HFF-Myc (cell line): ENCODE data around the gene C20orf141.

ENCODE experiments used
- DNase-seq: peaks from one replicate; pipeline ENCODE4 v3.0.0-alpha.2; 2011; ENCODE audit warnings: low read depth; ENCODE audit errors: extremely low read depth
- H3K4me3 ChIP-seq: replicated peaks from 2 replicates; pipeline ENCODE4 v1.5.1; 2011; ENCODE audit warnings: low read depth, mild to moderate bottlenecking, control low read depth, low read length
- TF ChIP-seq, protein P1 (sequence below): IDR thresholded peaks from 2 replicates; pipeline ENCODE4 v1.5.1; 2012; ENCODE audit warnings: mild to moderate bottlenecking, low read depth, low read length, control low read depth; ENCODE audit errors: missing control alignments

Gene C20orf141

DNA sequence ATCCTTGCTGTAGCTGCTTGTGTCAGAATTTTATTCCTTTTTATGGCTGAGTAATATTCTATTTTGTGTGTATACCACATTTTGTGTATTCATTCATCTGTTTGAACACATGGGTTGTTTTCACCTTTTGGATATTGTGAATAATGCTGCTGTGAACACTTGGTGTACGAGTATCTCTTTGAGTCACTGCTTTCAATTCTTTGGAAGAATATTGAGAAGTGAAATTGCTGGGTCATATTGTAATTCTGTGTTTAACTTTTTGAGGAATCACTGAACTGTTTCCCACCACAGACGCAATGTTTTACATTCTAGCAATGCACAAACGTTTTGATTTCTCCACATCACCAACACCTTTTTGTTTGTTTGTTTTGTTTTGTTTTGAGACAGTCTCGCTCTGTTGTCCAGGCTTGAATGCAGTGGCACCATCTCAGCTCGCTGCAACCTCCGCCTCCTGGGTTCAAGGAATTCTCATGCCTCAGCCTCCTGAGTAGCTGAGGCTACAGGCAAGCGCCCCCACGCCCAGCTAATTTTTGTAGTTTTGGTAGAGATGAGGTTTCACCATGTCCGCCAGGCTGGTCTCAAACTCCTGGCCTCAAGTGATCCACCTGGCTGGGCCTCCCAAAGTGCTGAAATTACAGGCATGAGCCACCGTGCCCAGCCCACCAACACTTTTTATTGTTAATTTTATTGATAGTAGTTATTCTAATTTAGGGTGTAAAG, 36.0 kb upstream of the C20orf141 start:
- TF ChIP-seq, protein P1, sequence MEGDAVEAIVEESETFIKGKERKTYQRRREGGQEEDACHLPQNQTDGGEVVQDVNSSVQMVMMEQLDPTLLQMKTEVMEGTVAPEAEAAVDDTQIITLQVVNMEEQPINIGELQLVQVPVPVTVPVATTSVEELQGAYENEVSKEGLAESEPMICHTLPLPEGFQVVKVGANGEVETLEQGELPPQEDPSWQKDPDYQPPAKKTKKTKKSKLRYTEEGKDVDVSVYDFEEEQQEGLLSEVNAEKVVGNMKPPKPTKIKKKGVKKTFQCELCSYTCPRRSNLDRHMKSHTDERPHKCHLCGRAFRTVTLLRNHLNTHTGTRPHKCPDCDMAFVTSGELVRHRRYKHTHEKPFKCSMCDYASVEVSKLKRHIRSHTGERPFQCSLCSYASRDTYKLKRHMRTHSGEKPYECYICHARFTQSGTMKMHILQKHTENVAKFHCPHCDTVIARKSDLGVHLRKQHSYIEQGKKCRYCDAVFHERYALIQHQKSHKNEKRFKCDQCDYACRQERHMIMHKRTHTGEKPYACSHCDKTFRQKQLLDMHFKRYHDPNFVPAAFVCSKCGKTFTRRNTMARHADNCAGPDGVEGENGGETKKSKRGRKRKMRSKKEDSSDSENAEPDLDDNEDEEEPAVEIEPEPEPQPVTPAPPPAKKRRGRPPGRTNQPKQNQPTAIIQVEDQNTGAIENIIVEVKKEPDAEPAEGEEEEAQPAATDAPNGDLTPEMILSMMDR: no peak
- no peak overlapping the region for H3K4me3 ChIP-seq
- no peak for DNase-seq

DNA sequence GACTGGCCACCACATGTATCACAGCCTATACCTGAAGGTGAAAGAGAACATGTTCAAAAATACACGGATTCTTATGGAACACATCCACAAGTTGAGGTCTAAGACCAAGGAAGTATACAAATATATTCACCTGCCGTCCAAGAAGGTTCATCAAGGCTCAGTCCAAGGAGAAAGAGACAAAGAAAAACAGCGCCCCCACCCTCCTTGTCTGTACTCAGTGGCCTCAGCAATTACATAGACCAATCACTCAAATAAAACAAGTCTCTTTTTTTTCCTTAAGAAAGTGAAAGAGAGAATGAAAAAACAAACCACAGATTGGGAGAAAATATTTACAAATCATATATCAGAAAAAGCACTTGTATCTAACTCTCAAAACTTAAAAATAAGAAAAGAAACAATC, 33.8 kb upstream of the C20orf141 start:
- TF ChIP-seq, protein P1: no peak
- no peak overlapping the region for H3K4me3 ChIP-seq
- no peak for DNase-seq

DNA sequence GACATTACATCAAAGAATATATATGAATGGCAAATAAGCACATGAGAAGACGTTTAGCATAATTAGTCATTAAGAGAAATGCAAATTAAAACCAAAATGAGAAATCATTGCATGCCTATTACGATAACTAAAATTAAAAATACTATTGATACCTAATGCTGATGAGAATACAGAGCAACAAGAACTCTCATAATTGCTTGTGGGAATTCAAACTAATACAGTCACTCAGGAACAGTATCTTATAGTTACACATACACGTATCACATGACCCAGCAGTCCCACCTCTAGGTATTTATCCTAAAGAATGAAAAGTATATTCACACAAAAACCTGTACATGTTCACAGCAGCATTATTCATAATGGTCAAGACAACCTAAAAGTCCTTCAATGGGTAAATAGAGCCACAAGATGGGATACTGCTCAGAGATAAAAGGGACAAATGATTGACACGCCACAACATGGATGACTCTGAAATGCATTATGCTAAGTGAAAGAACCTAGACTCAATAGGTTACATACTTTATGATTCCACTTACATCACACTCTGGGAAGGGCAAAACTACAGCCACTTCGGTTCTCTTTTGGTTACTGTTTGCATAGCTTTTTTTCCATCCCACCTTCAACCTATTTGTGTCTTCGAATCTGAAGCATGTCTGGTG, 30.8 kb upstream of the C20orf141 start:
- TF ChIP-seq, protein P1: no peak

DNA sequence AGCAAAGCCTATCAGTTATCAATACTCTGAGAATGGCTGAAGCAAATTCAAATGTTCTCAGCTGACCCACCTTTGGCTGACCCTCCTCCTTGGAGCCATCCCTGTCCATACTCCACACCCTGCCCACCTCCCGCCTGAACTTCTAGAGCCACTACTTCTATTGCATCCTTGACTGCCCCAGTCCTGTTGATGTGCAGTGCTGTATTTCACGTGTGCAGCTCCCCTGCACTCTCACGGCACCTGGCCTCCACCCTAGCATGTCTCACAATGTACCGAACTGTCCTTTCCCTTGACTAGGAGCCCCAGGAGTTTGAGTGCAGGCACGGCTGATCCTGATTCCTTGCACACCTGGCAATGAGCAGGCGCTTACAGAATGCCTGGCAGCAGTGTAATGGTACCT, 21.3 kb upstream of the C20orf141 start:
- TF ChIP-seq, protein P1: no peak

More for the DNA sequence above, 30.8 kb upstream of the C20orf141 start:
- DNase-seq: no peak
- no peak overlapping the region for H3K4me3 ChIP-seq

DNA sequence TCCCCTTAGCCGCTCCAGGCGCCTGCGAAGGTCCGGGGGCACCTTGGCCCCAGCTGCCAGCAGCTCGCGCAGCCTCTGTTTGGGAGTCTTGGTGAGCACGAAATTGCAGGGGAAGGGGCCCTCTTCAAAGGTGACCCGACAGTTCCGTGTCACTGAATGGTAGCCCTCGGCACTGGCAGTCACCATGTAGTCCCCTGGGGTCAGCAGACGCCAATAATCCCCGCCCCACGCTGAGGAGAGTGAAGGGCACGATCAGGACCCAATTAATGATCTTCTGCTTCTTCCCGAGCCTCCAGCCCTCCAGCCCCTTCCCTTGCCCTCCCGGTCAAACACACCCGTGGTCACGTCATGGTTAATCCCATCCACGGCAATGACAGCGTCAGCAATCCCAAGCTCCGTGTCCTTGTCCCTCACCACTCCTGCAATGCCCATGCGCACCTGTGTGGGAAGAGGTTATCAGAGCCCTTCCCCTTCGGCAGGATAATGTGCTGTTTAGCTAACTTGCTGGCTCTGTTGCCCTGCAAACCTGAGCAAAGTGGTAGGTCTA, 20.5 kb upstream of the C20orf141 start:
- TF ChIP-seq, protein P1: no peak
- DNase-seq: no peak
- H3K4me3 ChIP-seq: no peak overlapping the region

More for the DNA sequence above, 21.3 kb upstream of the C20orf141 start:
- DNase-seq: no peak
- no peak overlapping the region for H3K4me3 ChIP-seq

DNA sequence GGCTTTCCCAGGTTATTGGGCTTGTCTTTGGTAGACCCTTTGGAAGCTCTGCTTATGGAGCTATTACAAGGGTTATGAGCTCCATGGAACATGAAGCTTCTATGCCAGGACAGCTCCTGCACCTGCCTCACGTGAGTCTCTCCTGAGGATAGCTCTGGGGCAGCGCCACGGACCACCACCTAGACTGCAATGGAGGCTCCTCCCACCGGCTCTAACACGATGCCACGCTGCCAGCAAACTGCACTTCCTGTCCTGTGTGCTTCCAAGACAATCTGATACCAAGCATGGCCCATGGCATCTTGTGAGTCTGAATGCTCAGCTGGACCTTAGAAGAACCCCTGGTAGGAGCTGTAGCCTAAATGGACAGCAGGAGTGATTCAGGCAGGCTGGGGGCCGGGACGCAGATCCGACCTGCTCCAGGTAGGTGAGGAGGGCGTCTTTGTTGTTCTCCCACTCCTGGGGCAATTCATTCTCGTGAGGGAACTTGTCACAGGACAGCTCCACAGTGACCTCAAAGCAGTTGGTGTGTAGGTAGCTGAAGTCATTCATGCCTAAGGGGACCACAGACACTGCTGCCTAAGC, 19.8 kb upstream of the C20orf141 start:
- no peak overlapping the region for H3K4me3 ChIP-seq
- no peak for DNase-seq
- TF ChIP-seq, protein P1: no peak
